Gastrocnemius medialis (tissue), 4 donors: ENCODE measurements around the gene ELFN2. TPM values are rescaled to one million over a fixed set of nuclear protein-coding genes. Genes with fewer than 3 reads are reported as not detected.

Source experiments
- ATAC-seq, 2 donors: fragments of 150-250 bp; one replicate each; pipeline ENCODE4 v1.9.1; 2016
- DNase-seq, 2 donors: peaks; one replicate each; pipeline ENCODE4 v3.0.0-alpha.2; 2019
- H3K27ac ChIP-seq, 4 donors: fragments of 200-600 bp; sonication (generic); 1 replicate in 1 of 4; 2 replicates in 3 of 4; pipeline ENCODE4 v1.5.1; 2016 to 2018; ENCODE audit warnings: mild to moderate bottlenecking in 2 of 4, moderate library complexity in 1 of 4
- H3K27me3 ChIP-seq, 3 donors: fragments of 200-600 bp; sonication (generic) in 2 of 3; 1 replicate in 1 of 3; 2 replicates in 2 of 3; pipeline versions ENCODE4 v1.5.1 to v1.6.0; 2016 to 2019; ENCODE audit warnings: mild to moderate bottlenecking in 1 of 3, moderate library complexity in 1 of 3
- H3K36me3 ChIP-seq, 2 donors: fragments of 200-600 bp; sonication (generic) in 1 of 2; one replicate each; pipeline ENCODE4 v1.5.1; 2017 to 2018
- H3K4me1 ChIP-seq, 2 donors: fragments of 200-600 bp; sonication (generic) in 1 of 2; one replicate each; pipeline ENCODE4 v1.5.1; 2016 to 2017; ENCODE audit warnings: mild to moderate bottlenecking in 2 of 2
- H3K4me3 ChIP-seq, 4 donors: fragments of 200-600 bp; sonication (generic) in 3 of 4; 1 replicate in 1 of 4; 2 replicates in 3 of 4; pipeline ENCODE4 v1.5.1; 2016 to 2019; ENCODE audit warnings: mild to moderate bottlenecking in 2 of 4
- H3K9me3 ChIP-seq, 3 donors: fragments of 200-600 bp; sonication (generic) in 2 of 3; 1 replicate in 1 of 3; 2 replicates in 2 of 3; pipeline ENCODE4 v1.5.1; 2016 to 2019
- POLR2A ChIP-seq, 2 donors: fragments of 450-650 bp; IDR thresholded peaks; one replicate each; pipeline ENCODE4 v1.6.1; 2017; ENCODE audit warnings: antibody characterized with exemption in 2 of 2, mild to moderate bottlenecking in 2 of 2, moderate library complexity in 2 of 2
- in situ Hi-C, 4 donors: fragments of 200-750 bp; cut with MboI; loops; one replicate each; pipeline versions ENCODE4 v1.15.0 to v1.8.0; 2017; ENCODE audit warnings: low sequenced_read_pairs in 4 of 4
- intact Hi-C: fragments of 100-400 bp; cut with DNase I; formaldehyde crosslinking; loops from one replicate; pipeline ENCODE4 v1.15.1; 2023; ENCODE audit warnings: low total_unique reads
- total RNA-seq, 4 donors: library from RNA; depleted of rRNA; stranded (reverse); fragments of >200 nt; gene quantifications; one replicate each; pipeline versions ENCODE4 v1.1.0 to v1.2.3, GENCODE V29; 2016
- TF ChIP-seq, protein P1 (sequence below), 5 experiments: fragments of 450-650 bp in 3 of 5; fragments of 200-600 bp in 2 of 5; sonication (generic) in 2 of 5; IDR thresholded peaks in 4 of 5; conservative IDR thresholded peaks in 1 of 5; 1 replicate in 4 of 5; 2 replicates in 1 of 5; pipeline ENCODE4 v1.5.1; 2016 to 2019; ENCODE audit warnings: antibody characterized with exemption in 5 of 5, mild to moderate bottlenecking in 3 of 5, moderate library complexity in 3 of 5

The ELFN2 gene
- total RNA-seq, 4 donors from 2014 or later = 0.02 to 0.03 TPM; not detected in 2

- Histone ChIP-seq H3K36me3 (no peaks in the 10 kb centered on the region), H3K4me1 (no peaks in the 10 kb centered on the region), H3K9me3 (no peaks in the 10 kb centered on the region), H3K27me3 (peaks cover 24 to 44% (median 34%) of the 10 kb centered on the region in 3 donors), H3K4me3 (no peak overlapping the region), H3K27ac (no peak overlapping the region)
- ATAC-seq = no peak
- TF ChIP-seq POLR2A (IDR thresholded peaks at IDR 0.05) = no peak
- TF ChIP-seq, protein P1, sequence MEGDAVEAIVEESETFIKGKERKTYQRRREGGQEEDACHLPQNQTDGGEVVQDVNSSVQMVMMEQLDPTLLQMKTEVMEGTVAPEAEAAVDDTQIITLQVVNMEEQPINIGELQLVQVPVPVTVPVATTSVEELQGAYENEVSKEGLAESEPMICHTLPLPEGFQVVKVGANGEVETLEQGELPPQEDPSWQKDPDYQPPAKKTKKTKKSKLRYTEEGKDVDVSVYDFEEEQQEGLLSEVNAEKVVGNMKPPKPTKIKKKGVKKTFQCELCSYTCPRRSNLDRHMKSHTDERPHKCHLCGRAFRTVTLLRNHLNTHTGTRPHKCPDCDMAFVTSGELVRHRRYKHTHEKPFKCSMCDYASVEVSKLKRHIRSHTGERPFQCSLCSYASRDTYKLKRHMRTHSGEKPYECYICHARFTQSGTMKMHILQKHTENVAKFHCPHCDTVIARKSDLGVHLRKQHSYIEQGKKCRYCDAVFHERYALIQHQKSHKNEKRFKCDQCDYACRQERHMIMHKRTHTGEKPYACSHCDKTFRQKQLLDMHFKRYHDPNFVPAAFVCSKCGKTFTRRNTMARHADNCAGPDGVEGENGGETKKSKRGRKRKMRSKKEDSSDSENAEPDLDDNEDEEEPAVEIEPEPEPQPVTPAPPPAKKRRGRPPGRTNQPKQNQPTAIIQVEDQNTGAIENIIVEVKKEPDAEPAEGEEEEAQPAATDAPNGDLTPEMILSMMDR (IDR thresholded peaks at IDR 0.05 in 4 of 5, conservative IDR thresholded peaks at IDR 0.05 in 1 of 5) = no peak
- intact Hi-C loops = no loop called here
- in situ Hi-C loops = no loop called here
- DNase-seq = no peak
Observed at GRCh38 chr22:37417677-37418348, 9.5 kb downstream of the ELFN2 start.

DNA sequence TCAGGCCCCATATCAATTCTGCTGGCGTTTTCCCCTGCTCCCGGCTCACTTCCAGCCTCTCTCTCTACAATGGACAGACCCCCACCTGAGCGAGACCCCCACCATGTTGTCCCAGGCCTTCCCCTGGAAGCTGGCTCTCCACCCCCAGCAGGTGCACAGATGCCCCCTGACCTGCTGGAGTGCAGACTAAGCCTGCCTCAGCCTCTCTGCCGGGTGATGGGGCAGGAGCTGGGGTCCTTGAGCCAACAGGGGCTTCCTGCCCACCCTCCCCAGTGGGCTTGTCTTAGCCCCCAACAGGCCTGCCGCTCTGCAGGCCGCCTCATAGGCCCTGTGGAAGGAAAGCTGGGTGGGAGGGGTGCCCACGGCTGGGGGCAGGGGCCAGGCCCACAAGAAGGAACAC lies 10.0 kb downstream of the ELFN2 start:
- DNase-seq (no peak), ATAC-seq (no peak)
- no peak overlapping the region for H3K4me3 ChIP-seq
- H3K36me3 ChIP-seq = no peaks in the 10 kb centered on the region
- TF ChIP-seq, protein P1 (IDR thresholded peaks at IDR 0.05 in 4 of 5, conservative IDR thresholded peaks at IDR 0.05 in 1 of 5) = no peak
- no peak for TF ChIP-seq POLR2A (IDR thresholded peaks at IDR 0.05)
- H3K9me3 ChIP-seq = no peaks in the 10 kb centered on the region
- peaks cover 24 to 40% (median 32%) of the 10 kb centered on the region in 3 donors for H3K27me3 ChIP-seq
- no peaks in the 10 kb centered on the region for H3K4me1 ChIP-seq
- no peak overlapping the region for H3K27ac ChIP-seq
- intact Hi-C loops = no loop called here
- in situ Hi-C loops = no loop called here

DNA sequence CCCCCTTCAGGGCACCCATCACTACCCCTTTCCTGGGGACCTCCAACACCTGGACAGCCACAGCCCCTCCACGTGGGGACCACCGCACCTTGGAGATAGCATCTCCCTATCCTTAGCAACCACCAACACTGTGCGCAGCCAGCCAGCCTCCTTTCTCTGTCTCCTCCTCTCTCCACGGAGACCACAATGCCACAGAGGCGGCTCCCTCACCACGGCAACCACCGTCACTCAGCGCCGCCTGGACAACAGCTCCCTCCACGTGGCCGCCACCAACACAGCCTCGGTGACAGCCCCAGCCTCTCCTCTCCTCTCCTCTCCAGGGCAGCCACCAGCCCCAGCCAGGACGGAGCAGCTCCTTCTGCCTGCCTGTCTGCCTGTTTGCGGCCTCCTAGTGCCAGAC lies 10.5 kb downstream of the ELFN2 start:
- intact Hi-C loops (no loop called here), in situ Hi-C loops (no loop called here)
- Histone ChIP-seq H3K4me1 (no peaks in the 10 kb centered on the region), H3K27me3 (peaks cover 24 to 38% (median 31%) of the 10 kb centered on the region in 3 donors), H3K27ac (no peak overlapping the region), H3K9me3 (no peaks in the 10 kb centered on the region), H3K36me3 (no peaks in the 10 kb centered on the region), H3K4me3 (no peak overlapping the region)
- TF ChIP-seq POLR2A (IDR thresholded peaks at IDR 0.05) = no peak
- ATAC-seq (no peak), DNase-seq (no peak)

DNA sequence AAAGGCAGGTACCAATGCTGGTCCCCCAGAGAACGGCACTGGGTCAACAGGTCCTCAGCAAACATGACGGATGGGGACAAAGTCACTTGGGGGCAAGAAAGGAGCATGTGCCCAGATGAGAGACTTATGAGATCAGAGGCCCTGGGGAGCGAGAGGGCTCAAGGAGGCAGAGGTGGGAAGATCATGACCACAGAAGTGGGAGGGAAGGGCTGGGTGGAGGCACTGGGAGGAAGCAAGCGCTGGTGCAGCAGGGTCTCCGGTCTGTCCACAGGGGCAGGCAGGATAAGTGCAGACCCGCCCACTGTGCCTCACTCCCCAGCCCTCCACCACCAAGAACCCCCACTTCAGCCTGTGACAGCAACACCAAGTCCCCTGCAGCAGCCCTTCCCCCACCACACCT lies 10.9 kb downstream of the ELFN2 start:
- TF ChIP-seq POLR2A (IDR thresholded peaks at IDR 0.05) = no peak
- TF ChIP-seq, protein P1 (IDR thresholded peaks at IDR 0.05 in 4 of 5, conservative IDR thresholded peaks at IDR 0.05 in 1 of 5) = no peak

DNA sequence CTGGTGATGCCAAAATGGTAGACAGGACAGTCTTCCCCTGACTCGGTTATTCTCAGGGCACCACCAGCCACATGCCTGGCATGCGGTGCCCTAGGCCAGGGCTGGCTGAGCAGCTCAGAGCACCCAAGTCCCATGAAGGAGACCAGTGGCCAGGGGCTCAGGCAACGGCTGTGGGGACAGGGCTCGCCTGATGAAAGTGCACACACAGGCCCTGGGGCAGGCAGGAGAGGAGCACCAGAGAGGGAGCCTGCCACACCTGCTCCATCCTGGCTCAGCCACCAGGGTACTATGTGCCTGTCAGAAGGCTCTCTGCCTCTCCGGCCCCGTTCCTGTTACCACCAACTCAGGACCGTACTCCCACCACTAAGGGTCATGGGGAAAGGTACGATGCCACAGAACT lies 12.1 kb downstream of the ELFN2 start:
- Histone ChIP-seq H3K4me3 (no peak overlapping the region), H3K27ac (no peak overlapping the region), H3K27me3 (peaks cover 8 to 26% (median 15%) of the 10 kb centered on the region in 3 donors), H3K4me1 (no peaks in the 10 kb centered on the region), H3K36me3 (no peaks in the 10 kb centered on the region), H3K9me3 (no peaks in the 10 kb centered on the region)
- ATAC-seq = no peak
- intact Hi-C loops = no loop called here
- DNase-seq = no peak
- in situ Hi-C loops = no loop called here
- TF ChIP-seq POLR2A (IDR thresholded peaks at IDR 0.05) = no peak
- TF ChIP-seq, protein P1 (IDR thresholded peaks at IDR 0.05 in 4 of 5, conservative IDR thresholded peaks at IDR 0.05 in 1 of 5) = no peak

More for the DNA sequence above, 10.9 kb downstream of the ELFN2 start:
- Histone ChIP-seq H3K27ac (no peak overlapping the region), H3K9me3 (no peaks in the 10 kb centered on the region), H3K36me3 (no peaks in the 10 kb centered on the region), H3K4me1 (no peaks in the 10 kb centered on the region), H3K4me3 (no peak overlapping the region), H3K27me3 (peaks cover 20 to 37% (median 27%) of the 10 kb centered on the region in 3 donors)
- intact Hi-C loops (no loop called here), in situ Hi-C loops (no loop called here)
- no peak for DNase-seq
- ATAC-seq = no peak
